Measurements from ENCODE around the gene FBXO21.

The FBXO21 gene

DNA sequence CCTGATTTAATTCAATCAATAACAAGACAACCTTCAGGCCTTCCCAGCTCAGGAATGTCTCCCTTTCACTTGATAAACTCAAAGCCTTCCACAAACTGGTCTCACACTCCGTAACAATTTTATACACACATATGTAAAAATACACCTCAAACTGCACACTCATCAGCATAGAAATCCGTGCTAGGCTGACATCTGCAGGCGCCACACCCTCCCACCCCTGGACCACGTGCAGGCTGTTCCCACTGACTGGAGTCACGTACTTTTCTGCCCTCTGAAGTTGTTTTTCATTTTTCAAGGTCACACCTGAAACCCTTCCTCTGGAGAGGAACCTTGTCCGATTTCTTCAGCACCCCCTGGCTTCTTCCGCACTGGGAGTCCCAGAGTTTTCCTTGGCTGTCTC, 27.6 kb downstream of the FBXO21 start:
- DNase-seq, result no peak

DNA sequence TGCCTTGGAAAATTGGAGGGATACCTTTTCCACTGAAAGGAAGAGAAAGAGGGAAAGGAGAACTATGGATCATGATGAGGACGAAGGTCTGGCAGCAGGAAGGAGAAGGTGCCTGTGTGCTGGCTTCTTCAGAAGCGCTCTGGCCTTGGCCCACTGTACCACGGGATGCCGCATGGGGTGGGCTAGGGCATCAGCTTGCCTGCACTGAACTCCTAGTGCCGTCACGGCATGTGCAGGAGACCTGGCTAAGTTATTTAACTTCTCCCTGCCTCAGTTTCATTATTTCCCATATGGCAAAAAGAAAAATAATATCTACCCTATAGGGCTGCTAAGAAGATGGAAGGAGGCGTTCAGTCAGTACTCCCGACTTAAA, 28.1 kb downstream of the FBXO21 start:
- DNase-seq, result no peak

DNA sequence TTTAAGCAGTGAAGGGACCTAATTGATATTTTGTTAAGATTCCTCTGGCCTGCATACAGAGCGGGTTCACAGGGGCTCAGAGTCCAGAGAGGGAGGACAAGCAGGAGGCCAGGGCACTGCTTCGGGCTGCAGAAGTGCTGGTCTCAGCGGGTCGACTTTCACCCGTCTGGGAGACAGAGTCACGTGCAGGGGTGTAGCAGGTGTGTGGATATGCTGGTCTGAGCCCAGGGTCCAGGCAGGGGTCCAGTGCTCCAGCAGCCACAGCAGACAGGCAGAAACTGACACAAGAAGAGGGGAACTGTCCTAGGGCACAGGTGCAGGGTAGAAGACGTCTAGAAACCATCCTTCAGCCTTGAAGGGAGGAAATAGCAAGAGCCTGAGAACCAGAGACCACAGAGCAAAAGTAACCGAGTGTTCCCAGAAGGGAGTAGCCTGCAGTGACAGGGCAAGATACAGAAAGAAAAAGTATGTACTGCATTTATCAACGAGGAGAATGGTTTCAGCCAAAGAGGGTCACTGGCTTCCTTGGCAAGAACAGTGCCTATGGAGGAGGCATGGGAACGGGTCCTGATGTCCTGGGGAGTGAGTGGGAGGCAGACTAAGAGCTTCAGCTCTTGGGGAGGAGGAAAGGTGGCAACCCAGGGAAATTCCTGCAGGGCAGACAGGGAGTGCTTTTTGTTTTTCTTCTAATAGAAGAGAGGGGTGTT, 28.7 kb downstream of the FBXO21 start:
- no peak for DNase-seq

DNA sequence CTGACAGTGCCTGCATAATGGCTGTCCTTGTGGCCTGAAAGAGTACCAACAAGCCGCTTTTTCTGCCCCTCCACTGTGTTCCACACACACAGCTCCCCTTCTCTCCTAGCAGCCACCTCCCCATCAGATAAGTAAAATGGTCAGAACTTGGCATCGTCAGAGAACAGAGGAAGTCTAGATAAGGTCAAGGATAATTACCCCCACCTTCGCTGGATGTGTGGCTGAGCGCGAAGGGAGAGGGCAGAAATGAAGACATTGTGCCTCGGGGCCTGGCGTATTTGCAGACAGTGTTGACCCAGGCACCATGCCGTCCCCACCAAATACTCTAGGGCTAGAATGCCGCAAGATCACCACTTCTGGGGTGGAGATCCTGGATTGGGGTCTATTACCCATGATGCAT, 30.6 kb downstream of the FBXO21 start:
- DNase-seq, result no peak

DNA sequence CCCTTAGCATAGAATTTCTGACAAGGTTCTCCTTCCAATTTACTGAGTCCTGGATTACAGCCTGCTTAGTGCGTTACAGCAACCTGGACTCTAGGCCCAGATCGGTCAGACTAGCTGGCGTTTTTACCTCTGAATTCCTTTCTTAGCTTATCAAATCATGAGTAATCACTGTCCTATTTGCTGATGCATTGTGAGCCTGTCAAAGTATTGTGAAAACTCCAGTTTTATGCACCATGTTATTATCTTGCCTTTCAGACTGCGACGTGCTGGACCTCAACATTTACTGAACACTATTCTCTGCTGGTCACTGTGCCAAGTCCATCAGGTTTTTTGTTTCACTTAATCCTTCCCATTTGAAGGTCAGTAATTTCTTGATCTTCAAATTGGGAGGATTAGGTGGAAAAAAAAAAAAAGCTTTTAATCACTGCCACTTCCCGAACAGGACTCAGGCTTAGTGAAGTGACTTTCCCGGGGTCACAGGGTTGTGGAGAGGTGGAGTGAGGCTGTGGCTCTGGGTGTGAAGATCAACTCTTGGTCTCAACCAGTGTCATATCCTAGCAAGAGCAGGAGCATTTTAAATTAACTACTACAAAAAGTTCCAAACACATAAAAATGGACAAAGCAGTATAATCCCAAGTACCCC, 31.2 kb downstream of the FBXO21 start:
- DNase-seq, result no peak

DNA sequence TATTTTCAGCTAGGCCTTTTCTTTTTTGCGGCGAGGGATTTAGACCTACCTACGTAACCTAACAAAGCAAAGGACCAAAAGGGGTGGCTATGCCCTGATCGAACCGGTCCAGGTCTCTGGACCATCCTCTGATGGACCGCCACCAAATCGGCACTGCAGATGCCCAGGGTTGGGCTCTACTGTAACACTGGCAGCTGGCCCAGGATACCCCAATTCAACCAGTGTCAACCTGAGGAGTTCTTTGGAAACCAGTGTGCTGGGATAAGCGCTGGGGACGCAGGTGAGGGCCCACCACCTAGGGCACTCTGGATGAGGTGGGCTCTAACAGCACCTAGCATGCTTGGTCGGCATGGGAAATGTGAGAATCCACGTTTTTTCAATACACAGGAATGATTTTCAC, 32.2 kb downstream of the FBXO21 start:
- DNase-seq, result no peak

DNA sequence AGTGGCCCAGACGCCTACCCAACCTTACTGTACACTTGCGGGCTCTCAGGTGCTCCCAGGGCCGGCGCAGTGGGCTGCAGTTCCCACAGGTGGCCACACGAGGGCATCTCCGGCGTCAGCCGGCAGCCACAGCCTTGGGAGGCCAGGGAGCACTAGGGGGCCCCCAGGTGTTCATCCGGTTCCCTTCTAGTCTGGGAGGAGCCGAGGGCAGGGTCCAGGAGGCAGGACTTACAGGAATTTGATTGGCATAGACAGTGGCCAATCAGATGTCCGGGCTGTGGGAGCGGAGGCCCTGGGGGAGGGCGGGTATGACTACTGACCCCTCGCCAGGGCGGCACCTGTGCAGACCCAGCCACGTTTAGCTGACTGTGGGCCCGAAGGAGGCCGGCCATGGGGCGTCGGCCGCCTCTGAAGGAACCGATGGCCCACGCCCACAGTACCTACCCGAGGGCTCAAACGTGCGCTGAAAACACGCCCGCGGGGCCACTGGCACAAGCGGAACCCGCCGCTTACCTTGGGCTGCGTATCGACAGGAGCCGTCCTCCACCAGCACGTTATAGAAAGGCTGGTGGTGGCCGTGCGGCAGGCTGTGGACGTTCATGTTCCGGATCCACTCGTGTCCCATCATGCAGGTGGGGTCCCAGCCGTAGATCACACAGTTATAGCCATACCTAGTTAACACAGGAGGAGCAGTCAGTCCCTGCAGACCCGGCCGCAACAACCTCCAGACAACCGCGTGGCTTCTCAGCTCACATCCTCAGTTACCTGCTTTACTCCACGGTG, 34.8 kb downstream of the FBXO21 start:
- peak; percentile 90 for DNase-seq

DNA sequence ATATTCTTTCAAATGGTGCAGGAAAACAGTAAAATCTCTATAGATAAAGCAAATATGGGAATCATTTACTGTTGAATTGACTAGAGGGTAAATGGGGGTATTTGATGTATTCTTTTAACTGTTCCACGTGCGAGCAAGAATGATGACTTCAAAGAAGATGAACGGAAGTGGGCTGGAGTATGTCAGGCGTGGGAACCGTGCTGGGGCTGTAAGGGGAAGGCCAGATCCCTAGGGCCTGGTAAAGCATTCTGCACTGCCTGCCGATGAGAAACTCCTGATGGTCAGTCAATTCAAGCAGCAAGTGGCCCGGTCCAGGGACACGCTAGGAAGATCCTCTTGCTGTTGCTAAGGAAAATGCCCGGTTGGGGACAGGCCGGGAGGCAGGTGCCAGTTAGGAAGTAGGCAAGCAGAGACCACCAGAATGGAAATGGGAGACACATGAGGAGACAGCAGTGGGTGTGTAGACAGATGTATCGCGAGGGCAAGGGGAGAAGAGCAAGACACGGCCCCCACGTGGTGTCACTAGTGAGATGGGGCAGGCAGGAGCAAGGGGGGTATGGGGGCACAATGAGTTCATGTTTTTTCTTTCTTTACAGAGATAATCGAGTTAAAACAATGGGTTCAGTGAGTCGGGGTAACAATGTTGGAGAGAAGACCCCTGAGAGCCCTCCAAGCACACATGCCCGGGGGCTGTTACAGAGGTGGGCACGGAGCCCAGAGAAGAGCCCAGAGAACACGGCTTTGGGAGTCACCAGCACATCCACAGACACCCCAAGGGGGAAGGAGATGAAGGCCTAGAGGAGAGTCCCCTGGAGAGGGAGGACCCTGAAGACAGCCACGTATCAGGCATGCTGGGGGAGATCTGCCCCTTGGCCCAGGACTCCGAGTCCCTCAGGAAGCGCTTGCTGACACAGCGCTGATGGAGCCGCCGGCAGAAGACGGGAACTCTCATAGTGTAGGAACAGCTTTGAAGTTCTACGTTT, 37.2 kb downstream of the FBXO21 start:
- DNase-seq, result no peak

DNA sequence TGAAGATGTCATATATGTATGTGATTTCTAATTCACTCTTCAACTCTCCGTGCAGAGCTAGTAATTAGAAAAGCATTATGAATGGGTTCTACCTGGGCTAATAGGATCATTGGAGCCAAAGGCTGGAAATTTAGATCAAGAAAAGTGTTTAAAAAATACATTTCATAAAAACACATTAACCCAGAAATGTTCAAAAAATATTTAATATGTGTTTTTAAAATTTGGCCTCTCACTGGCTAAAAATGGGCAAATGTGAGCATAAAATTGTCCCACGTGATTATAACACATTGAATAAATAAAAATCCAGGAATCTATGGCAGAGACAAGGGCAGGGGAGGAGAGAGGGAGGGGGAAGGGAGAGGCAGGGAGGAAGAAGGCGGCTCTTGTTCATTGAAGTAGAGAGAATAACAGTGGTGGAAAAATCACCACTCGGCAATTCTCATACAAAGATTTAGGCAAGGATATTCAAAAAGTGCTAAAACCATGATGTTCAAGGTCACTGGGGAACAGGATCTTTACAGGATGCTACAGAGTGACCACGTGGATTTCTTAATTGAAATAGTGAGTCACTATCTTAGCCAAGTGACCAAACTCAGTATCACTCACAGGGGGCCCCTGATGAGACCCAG, 38.8 kb downstream of the FBXO21 start:
- no peak for DNase-seq

DNA sequence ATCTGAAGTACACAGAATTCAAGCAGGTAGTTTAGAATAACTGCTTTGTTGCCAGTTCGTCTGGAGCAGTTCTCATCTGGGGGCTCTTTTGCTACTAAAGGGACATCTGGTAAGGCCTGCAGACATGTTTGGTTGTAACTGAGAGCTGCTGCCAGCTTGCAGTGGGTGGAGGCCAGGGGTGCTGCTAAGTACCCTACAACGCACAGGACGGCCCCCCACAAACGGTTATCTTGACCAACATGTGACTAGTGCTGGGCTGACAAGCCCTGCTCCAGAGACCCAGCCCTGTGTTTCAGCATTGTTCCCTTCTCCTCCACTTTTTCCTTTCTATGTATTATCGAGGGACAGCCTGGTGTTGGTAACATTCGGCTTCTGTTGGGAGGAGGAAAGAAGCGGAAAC, 40.8 kb downstream of the FBXO21 start:
- no peak for DNase-seq

DNA sequence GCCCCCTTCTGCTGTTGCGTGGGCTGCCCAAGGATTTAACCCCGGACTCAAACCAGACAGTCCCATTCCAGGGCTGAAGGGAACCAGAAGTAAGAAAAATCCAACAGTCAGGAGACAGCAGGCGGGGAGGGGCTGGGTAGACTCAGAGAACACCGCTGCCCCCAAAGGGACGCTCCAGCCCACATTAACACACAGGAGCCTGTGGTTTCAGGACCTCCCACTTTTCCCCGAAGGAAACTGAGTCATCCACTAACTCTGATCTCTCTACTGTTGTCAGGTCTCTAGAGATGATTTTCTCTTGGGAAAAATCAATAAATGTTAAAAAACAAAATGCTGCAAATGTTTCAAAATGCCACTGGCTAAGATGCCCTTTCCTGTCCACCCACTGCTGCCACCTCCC, 41.6 kb downstream of the FBXO21 start:
- peak; percentile 39 for DNase-seq

DNA sequence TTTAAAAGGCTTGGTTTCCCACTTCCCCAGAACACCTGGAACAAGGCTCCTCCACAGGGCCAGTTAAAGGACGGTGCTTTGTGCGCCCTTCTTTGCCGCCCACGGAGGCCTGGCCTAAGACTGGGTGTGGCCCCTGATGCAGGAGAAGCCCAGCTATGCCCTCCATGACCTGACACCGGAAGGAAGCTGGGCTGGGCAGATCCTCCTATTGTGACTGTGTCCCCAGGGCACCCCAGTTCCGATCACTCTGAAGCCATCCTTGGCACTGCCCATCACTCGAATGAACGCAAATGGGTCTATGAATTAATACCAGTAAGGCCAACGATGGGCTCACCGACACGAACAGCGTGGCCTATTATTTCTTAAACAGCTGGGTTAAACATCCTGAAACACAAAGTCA, 42.6 kb downstream of the FBXO21 start:
- no peak for DNase-seq

DNA sequence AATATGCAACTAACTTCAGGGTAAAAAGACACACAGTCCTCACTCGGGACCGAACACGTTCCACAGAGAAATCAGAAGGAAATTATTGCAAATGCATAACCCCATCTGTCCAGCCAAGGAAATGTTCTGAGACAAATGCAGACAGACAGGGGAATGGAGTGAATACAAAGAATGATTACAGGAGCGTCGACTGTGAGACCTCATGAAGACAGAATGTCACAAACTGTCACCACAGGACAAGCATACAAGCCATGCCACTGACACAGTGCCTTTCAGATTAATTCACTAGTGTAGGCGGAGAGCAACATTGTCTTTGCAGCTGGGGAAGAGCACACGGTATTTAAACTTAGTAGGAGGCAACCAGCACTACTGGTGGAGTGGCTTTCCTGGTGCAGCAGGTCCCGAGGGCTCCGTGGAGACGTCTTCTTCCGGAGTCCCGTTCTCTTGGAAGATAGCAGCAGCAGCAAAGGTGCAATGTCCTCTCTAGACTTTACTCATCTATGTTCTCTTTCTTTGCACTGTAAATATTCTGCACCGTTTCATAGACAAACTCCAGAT, 44.6 kb downstream of the FBXO21 start:
- DNase-seq, result no peak

DNA sequence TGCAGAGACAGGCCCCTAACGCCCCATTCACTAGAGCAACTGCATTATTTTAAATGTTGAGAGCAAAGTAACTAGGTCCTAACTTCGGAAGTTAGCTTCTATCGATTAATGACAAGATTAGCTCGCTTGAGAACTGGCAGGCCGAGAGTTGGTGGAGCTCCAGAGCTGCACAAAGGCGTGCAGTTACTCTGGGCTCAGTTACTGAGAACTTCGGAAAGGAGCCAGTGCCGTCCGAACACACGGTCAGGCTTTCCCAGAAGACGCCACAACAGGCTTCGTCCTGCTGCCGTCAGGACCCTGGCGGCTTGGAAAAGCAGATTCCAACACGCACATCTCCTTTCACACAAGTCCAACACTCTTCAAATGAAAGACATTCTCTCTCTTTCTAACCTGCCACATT, 45.7 kb downstream of the FBXO21 start:
- DNase-seq, result no peak

DNA sequence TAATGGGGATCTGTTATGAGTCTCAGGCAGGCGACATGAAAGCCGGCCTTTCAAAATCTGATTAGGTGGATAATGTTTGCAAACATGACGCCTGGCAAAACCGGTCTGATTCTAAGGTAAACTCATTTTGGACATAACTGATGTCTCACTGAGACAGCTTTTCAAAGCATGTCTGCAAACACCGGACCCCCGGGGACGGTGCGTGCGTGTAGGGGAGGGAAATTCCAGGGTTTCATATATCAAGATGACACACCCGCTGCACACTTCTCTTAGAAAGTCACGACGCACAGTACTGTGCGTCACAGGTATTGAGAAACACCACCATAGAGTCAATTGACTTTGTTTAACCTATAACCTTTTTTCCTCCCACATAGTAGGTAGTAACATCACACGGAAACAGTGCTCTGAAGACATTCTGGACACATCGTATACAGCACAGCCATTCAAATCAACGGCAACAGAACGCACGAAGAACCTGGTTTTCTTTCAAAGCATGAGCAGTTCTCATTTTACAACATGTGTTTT, 47.2 kb downstream of the FBXO21 start:
- no peak for DNase-seq

DNA sequence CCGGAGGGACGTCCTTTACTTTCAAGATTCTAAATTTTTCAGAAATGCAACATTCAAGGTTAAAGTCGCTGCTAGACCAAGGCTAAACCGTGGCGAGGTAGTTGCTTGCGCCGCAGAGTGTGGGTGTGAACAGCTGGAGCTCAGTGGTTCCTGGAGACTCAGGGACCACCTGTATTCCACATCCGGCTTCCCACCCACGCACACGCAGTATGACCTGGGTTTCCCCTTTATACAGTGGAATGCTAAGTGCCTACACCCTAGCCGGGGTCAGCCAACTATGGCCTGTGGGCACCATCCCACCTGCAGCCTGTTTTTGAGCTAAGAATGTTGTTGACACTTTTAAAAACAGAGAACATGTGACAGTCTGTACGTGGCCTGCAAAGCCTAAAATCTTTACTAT, 48.2 kb downstream of the FBXO21 start:
- no peak for DNase-seq

DNA sequence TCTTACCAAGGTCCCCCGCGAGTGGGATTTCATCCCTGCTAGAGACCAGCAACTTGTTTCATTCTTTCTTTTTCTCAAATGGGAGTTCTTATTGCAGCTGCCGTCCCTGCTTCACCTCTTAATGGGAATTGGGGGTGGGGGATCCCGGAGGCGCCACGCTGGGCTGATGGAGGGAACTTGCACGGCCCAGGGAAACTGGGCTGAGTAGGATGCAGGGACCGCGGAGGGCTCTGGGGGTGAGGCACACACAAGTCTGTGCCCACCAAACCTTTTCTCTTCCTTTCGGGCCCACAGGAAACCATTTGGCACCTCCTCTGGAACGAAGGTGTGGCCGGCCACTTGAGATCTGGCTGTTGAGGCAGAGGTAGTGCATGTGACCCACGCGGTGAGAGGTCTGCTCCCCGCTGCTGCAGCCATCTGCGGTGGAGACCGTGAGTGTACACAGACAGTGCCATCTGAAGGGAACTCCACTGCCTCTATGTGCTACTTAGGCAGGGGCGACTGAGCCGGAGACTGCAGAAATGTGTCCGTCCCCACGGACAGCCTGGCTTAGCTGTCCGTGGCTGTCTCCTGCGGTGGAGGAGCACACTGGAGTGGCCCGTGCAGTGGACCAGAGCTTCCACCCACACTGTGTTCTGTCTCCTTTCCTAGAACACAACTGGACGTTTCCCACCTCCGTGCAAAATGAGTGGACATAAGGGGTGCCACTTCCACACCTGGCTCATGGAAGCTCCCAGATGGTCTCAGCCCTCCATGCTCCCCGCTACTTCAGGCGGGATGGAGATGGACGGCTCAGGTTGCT, 49.0 kb downstream of the FBXO21 start:
- no peak for DNase-seq

DNA sequence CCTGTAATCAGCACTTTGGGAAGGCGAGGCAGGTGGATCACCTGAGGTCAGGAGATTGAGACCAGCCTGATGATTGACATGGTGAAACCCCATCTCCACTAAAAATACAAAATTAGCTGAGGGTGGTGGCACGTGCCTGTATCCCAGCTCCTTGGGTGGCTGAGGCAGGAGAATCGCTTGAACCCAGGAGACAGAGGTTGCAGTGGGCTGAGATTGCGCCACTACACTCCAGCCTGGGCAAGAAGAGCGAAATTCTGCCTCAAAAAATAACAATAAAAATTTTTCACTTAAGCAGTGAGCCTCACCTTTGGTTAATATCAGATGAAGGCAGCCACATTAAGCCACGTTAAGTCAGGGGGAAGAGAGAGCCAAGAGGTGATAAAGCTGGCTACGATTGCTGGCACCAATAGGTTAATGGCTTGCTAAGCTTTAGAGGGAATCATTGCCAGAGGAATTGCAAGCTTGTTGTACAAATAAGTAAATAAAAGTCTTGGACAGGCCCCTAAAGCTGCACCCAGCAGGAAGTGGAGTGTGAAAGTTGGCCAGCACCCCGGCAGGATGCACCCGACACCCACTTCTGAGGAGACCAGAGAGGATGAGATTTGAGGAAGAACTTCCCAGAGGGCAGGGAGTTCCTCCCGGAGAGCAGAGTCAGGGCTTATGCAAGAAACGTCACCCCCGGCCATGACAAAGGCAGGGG, 49.7 kb downstream of the FBXO21 start:
- no peak for DNase-seq

DNA sequence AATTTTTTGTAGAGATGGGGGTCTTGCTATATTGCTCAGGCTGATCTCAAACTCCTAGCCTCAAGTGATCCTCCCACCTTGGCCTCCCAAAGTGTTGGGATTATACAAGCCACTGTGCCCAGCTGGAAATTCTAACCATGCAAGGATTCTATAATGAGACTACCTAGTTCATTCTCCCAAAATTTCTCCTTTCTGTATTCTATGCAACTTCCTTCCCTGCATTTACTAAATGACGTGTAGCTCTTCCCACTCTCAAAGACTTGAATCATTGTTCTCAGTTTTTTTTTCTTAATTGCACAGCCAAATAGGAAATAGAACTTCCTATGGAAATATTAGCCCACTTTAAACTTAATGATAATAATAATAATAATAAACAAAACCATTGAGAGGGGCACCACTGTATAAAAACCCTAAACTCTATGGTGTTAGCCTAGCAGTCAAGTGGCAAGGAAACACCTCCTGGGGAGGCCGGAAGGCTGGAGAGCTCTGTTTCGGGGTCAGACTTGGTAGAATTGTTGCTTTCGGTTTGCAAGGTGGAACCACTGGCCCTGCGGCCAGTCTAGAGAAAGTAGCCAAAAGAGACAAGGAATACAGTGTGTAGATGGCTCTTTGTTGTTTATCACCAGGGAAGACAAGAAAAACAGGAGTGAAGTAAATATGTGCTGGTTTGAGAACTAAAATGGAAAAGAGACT, 51.1 kb downstream of the FBXO21 start:
- DNase-seq, result no peak

DNA sequence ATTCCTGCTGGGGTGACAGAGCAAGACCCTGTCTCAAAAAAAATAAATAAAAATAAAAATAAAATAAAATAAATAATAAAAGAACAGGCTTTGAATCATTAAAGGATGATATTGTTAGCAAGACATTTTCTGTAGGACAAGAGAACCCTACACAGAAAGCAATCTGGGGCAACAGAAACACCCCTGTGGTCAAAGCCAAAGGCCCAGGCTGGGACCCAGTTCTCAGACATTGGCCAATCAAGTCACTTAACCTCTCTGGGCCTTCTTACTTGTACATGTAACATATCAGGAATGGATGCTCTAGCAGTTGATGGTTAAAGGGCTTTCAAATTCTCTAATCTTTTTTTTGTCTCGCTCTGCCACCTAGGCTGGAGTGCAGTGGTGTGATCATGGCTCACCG, 55.5 kb downstream of the FBXO21 start:
- DNase-seq, result no peak

Measured in activated CD4-positive, alpha-beta T cell treated with anti-CD3 and anti-CD28 coated beads for 48 hours (primary cell).